Endodermal cell (in vitro differentiated cells): ENCODE measurements around the gene GJD4. TPM values are rescaled to one million over a fixed set of nuclear protein-coding genes. Genes with fewer than 3 reads are reported as not detected.

Experiments
- DNase-seq: peaks from one replicate; pipeline ENCODE4 v3.0.0-alpha.2; 2017
- H3K27ac ChIP-seq: 2 replicates; pipeline ENCODE4 v1.5.1; 2013; ENCODE audit warnings: mild to moderate bottlenecking, low read depth, low read length, moderate library complexity
- H3K27me3 ChIP-seq: 2 replicates; pipeline ENCODE4 v1.6.1; 2013; ENCODE audit warnings: mild to moderate bottlenecking, low read length, moderate library complexity; ENCODE audit not compliant: insufficient read depth, control insufficient read depth, poor library complexity, severe bottlenecking
- H3K36me3 ChIP-seq: 2 replicates; pipeline ENCODE4 v1.7.0; 2013; ENCODE audit warnings: mild to moderate bottlenecking, low read length, moderate library complexity; ENCODE audit not compliant: control insufficient read depth, insufficient read depth
- H3K4me1 ChIP-seq: one replicate; pipeline ENCODE4 v1.7.0; 2013; ENCODE audit warnings: low read length; ENCODE audit not compliant: control insufficient read depth, insufficient read depth
- H3K4me3 ChIP-seq: 2 replicates; pipeline ENCODE4 v1.5.1; 2013; ENCODE audit warnings: mild to moderate bottlenecking, low read length, moderate library complexity
- H3K9ac ChIP-seq: 2 replicates; pipeline ENCODE4 v1.6.1; 2013; ENCODE audit warnings: mild to moderate bottlenecking, low read length, moderate library complexity; ENCODE audit not compliant: poor library complexity, severe bottlenecking; ENCODE audit errors: extremely low read depth
- H3K9me3 ChIP-seq: 2 replicates; pipeline ENCODE4 v1.6.1; 2013; ENCODE audit warnings: mild to moderate bottlenecking, low read length, moderate library complexity; ENCODE audit not compliant: control insufficient read depth
- H3K27ac Mint-ChIP-seq: 2 replicates; pipeline ENCODE4 v1.8.0; 2020; ENCODE audit warnings: mixed read lengths
- H3K27me3 Mint-ChIP-seq: 2 replicates; pipeline ENCODE4 v1.8.0; 2021; ENCODE audit warnings: mild to moderate bottlenecking, mixed read lengths; ENCODE audit not compliant: insufficient read depth
- H3K36me3 Mint-ChIP-seq: 2 replicates; pipeline ENCODE4 v1.8.0; 2020; ENCODE audit warnings: low read depth, mixed read lengths
- H3K4me1 Mint-ChIP-seq: 2 replicates; pipeline ENCODE4 v1.8.0; 2020; ENCODE audit warnings: mixed read lengths
- H3K4me3 Mint-ChIP-seq: 2 replicates; pipeline ENCODE4 v1.8.0; 2020; ENCODE audit warnings: mild to moderate bottlenecking, moderate library complexity, mixed read lengths
- H3K9me3 Mint-ChIP-seq: 2 replicates; pipeline ENCODE4 v1.8.0; 2020; ENCODE audit warnings: mild to moderate bottlenecking, mixed read lengths
- CTCF ChIP-seq: fragments of 200-600 bp; sonication (generic); conservative IDR thresholded peaks from 2 replicates; pipeline ENCODE4 v1.5.0; 2021; ENCODE audit warnings: antibody characterized with exemption, mild to moderate bottlenecking
- WGBS, 2 experiments: methylation state at CpG; one replicate each; pipeline versions ENCODE4 v1.1.5 to v1.1.7; 2013; ENCODE audit warnings: missing lambda C conversion rate in 2 of 2, mixed read lengths in 1 of 2; ENCODE audit not compliant: insufficient coverage in 1 of 2, insufficient read length in 1 of 2; 5-methylcytosine and 5-hydroxymethylcytosine counted together
- total RNA-seq, 2 donors: library from RNA; stranded (reverse); fragmentation: NEBNext Ultra II Directional in 1 of 2; extraction: Animal tissue kit (Norgen Biotek cat#: 25700) in 1 of 2; gene quantifications; 2 replicates in 1 of 2; 3 replicates in 1 of 2; pipeline ENCODE4 v1.2.1, GENCODE V29; 2021

GJD4 gene
- total RNA-seq, 2 donors from 2014 or later, result 0.22 to 0.29 TPM

DNA sequence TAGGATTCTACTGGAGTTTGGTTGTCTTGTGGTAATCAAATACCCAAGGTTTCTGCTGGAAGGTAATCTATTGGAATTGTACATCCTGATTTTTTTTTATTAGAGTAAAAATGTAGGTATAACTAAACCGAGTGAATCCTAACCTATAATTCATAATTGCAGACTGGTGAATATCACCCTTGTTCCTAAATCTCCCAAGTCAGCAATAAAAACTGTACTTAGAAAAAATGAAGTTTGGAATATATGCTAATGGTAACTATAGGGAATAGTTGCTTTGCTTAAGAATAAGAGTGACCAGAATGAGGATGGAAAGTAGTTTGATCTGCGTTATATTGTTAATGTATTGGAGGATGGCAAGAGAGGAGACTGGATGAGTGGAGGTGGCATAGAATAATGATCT lies 47.7 kb downstream of the GJD4 start:
- Mint-ChIP-seq H3K36me3 (peaks cover under 1% of the 10 kb centered on the region), H3K27me3 (no peaks in the 10 kb centered on the region), H3K4me1 (peaks cover 6% of the 10 kb centered on the region), H3K9me3 (no peaks in the 10 kb centered on the region), H3K4me3 (no peak overlapping the region), H3K27ac (no peak overlapping the region)
- H3K4me3 ChIP-seq, result no peak overlapping the region
- no peak overlapping the region for H3K9ac ChIP-seq
- no peak for DNase-seq
- no peaks in the 10 kb centered on the region for H3K27me3 ChIP-seq
- WGBS, 2 experiments, result 88 to 95% methylated on average over 1 of the region's 2 CpGs
- H3K27ac ChIP-seq, result no peak overlapping the region
- H3K4me1 ChIP-seq, result no peaks in the 10 kb centered on the region
- peaks cover 3% of the 10 kb centered on the region for H3K9me3 ChIP-seq
- no peaks in the 10 kb centered on the region for H3K36me3 ChIP-seq
- TF ChIP-seq CTCF, result no peak

DNA sequence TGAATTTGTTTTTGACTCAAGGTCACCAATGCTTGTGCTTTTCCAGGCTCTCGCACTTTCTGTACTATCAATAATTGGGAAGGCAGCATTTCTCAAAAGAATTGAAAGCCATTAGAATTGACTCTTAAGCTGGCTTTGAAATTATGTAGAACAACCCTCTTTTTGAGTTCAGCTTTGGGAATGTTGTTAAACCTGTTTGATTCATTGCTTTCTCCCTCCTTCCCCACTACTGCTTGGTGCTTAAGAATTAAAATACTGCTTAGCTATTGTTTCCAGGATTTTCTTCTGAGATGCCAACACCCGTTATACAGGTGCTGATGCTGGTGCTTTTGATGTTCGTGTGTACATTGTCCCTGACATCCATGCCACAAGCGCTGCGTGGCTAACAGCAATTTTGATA lies 52.5 kb downstream of the GJD4 start:
- Mint-ChIP-seq H3K36me3 (peaks cover 11% of the 10 kb centered on the region), H3K27me3 (no peaks in the 10 kb centered on the region), H3K27ac (no peak overlapping the region), H3K4me3 (no peak overlapping the region), H3K4me1 (peaks cover 14% of the 10 kb centered on the region), H3K9me3 (no peaks in the 10 kb centered on the region)
- H3K27me3 ChIP-seq, result no peaks in the 10 kb centered on the region
- H3K27ac ChIP-seq, result no peak overlapping the region
- peaks cover 11% of the 10 kb centered on the region for H3K9me3 ChIP-seq
- 92 to 100% methylated on average over 5 of the region's 5 CpGs for WGBS, 2 experiments
- H3K36me3 ChIP-seq, result no peaks in the 10 kb centered on the region
- H3K4me1 ChIP-seq, result peaks cover 3% of the 10 kb centered on the region
- no peak for DNase-seq
- H3K4me3 ChIP-seq, result no peak overlapping the region
- no peak for TF ChIP-seq CTCF
- no peak overlapping the region for H3K9ac ChIP-seq

Other genes starting within 250 kb of the GJD4 start
- gene FZD8, start 37.0 kb downstream of the GJD4 start, total RNA-seq, result 100 to 1,000 TPM; 133 to 189 TPM